Esophagus squamous epithelium (tissue), 4 donors: ENCODE measurements around the gene MAPK8IP3.

ENCODE experiments used
- POLR2A ChIP-seq, 4 donors: fragments of 450-650 bp; IDR thresholded peaks; one replicate each; pipeline ENCODE4 v1.6.1; 2017; ENCODE audit warnings: antibody characterized with exemption in 4 of 4, mild to moderate bottlenecking in 4 of 4, moderate library complexity in 3 of 4
- TF ChIP-seq, protein P1 (sequence below), 6 experiments: fragments of 450-650 bp in 4 of 6; fragments of 200-600 bp in 2 of 6; sonication (generic) in 2 of 6; IDR thresholded peaks; one replicate each; pipeline ENCODE4 v1.5.1; 2016 to 2019; ENCODE audit warnings: antibody characterized with exemption in 6 of 6, mild to moderate bottlenecking in 4 of 6, moderate library complexity in 4 of 6

DNA sequence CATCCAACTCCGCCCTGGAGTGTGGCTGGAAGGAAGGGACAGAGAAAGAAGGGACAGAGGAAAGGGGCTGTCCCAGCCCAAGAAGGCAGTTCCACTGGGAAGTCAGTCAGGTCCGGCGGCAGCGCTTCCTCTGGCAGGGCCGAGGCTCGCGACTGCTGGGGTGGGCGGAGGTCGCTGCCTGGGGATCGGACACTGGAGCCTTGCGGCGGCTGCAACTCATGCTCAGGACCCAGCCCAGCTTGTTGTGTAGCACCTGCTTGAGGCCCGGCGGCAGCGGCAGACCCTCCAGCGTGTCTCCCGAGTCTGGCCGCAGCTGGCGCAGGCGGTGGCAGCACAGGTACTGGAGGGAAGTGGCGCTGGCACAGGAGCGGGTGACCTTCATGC is 71.0 kb downstream of the MAPK8IP3 start:
- TF ChIP-seq, protein P1, sequence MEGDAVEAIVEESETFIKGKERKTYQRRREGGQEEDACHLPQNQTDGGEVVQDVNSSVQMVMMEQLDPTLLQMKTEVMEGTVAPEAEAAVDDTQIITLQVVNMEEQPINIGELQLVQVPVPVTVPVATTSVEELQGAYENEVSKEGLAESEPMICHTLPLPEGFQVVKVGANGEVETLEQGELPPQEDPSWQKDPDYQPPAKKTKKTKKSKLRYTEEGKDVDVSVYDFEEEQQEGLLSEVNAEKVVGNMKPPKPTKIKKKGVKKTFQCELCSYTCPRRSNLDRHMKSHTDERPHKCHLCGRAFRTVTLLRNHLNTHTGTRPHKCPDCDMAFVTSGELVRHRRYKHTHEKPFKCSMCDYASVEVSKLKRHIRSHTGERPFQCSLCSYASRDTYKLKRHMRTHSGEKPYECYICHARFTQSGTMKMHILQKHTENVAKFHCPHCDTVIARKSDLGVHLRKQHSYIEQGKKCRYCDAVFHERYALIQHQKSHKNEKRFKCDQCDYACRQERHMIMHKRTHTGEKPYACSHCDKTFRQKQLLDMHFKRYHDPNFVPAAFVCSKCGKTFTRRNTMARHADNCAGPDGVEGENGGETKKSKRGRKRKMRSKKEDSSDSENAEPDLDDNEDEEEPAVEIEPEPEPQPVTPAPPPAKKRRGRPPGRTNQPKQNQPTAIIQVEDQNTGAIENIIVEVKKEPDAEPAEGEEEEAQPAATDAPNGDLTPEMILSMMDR (IDR thresholded peaks at IDR 0.05) = no peak
- TF ChIP-seq POLR2A (IDR thresholded peaks at IDR 0.05) = no peak
